H9 (cell line): Measurements from ENCODE around the gene TESK1. TPM values are rescaled to one million over a fixed set of nuclear protein-coding genes. Genes with fewer than 3 reads are reported as not detected.

Experiments
- DNase-seq: peaks from one replicate; pipeline ENCODE4 v3.0.0-alpha.2; 2017
- H2AFZ ChIP-seq: one replicate; pipeline ENCODE4 v1.6.1; 2013; ENCODE audit warnings: mild to moderate bottlenecking, low read length, control low read depth, moderate library complexity
- H2AK5ac ChIP-seq: 2 replicates; pipeline ENCODE4 v1.6.1; 2013; ENCODE audit warnings: low read length, control low read depth, mixed read lengths; ENCODE audit not compliant: insufficient read length
- H2BK120ac ChIP-seq: one replicate; pipeline ENCODE4 v1.6.1; 2013; ENCODE audit warnings: low read depth, mild to moderate bottlenecking, low read length, control low read depth, inconsistent platforms; ENCODE audit not compliant: poor library complexity, severe bottlenecking
- H2BK12ac ChIP-seq: 2 replicates; pipeline ENCODE4 v1.6.1; 2013; ENCODE audit warnings: low read length, control low read depth, mixed read lengths, low read depth; ENCODE audit not compliant: insufficient read length
- H2BK15ac ChIP-seq: 2 replicates; pipeline ENCODE4 v1.6.1; 2013; ENCODE audit warnings: low read depth, low read length, control low read depth
- H2BK20ac ChIP-seq: one replicate; pipeline ENCODE4 v1.6.1; 2013; ENCODE audit warnings: low read depth, mild to moderate bottlenecking, low read length, control low read depth, inconsistent platforms; ENCODE audit not compliant: poor library complexity, severe bottlenecking
- H2BK5ac ChIP-seq: 2 replicates; pipeline ENCODE4 v1.6.1; 2013; ENCODE audit warnings: low read length, control low read depth, mixed read lengths; ENCODE audit not compliant: insufficient read length
- H3K14ac ChIP-seq: 2 replicates; pipeline ENCODE4 v1.6.1; 2013; ENCODE audit warnings: low read length, control low read depth; ENCODE audit not compliant: insufficient read depth
- H3K18ac ChIP-seq: 2 replicates; pipeline ENCODE4 v1.6.1; 2013; ENCODE audit warnings: low read depth, mild to moderate bottlenecking, mixed read lengths, low read length, control low read depth; ENCODE audit not compliant: insufficient read length
- H3K23ac ChIP-seq: 2 replicates; pipeline ENCODE4 v1.6.1; 2013; ENCODE audit warnings: low read length, control low read depth, mixed read lengths, low read depth; ENCODE audit not compliant: insufficient read length
- H3K23me2 ChIP-seq: 2 replicates; pipeline ENCODE4 v1.6.1; 2013; ENCODE audit warnings: low read depth, mild to moderate bottlenecking, mixed read lengths, low read length, control low read depth; ENCODE audit not compliant: insufficient read length, poor library complexity, severe bottlenecking
- H3K27ac ChIP-seq: 2 replicates; pipeline ENCODE4 v1.5.1; 2013; ENCODE audit warnings: low read length, control low read depth, mixed read lengths, low read depth; ENCODE audit not compliant: insufficient read length
- H3K27me3 ChIP-seq: 2 replicates; pipeline ENCODE4 v1.6.1; 2013; ENCODE audit warnings: low read length, control low read depth, inconsistent platforms; ENCODE audit not compliant: insufficient read depth
- H3K4ac ChIP-seq: 2 replicates; pipeline ENCODE4 v1.6.1; 2013; ENCODE audit warnings: low read depth, mild to moderate bottlenecking, control low read depth, inconsistent platforms, low read length, moderate library complexity
- H3K4me1 ChIP-seq: 2 replicates; pipeline ENCODE4 v1.6.1; 2013; ENCODE audit warnings: low read length, control low read depth, inconsistent platforms; ENCODE audit not compliant: insufficient read depth
- H3K4me2 ChIP-seq: 2 replicates; pipeline ENCODE4 v1.6.1; 2013; ENCODE audit warnings: low read length, control low read depth, mixed read lengths; ENCODE audit not compliant: insufficient read length, insufficient read depth
- H3K56ac ChIP-seq: 2 replicates; pipeline ENCODE4 v1.6.1; 2013; ENCODE audit warnings: low read depth, mild to moderate bottlenecking, mixed read lengths, low read length, control low read depth; ENCODE audit not compliant: insufficient read length
- H3K79me1 ChIP-seq: 2 replicates; pipeline ENCODE4 v1.6.1; 2013; ENCODE audit warnings: low read depth, mild to moderate bottlenecking, moderate library complexity, low read length, control low read depth, inconsistent platforms; ENCODE audit not compliant: insufficient read depth, poor library complexity, severe bottlenecking
- H3K79me2 ChIP-seq: 2 replicates; pipeline ENCODE4 v1.6.1; 2013; ENCODE audit warnings: low read length, control low read depth, inconsistent platforms; ENCODE audit not compliant: insufficient read depth
- H3K9ac ChIP-seq: 2 replicates; pipeline ENCODE4 v1.6.1; 2013; ENCODE audit warnings: low read length, control low read depth, mixed read lengths; ENCODE audit not compliant: insufficient read length; ENCODE audit errors: extremely low read depth
- H3K9me3 ChIP-seq: one replicate; pipeline ENCODE4 v1.6.1; 2013; ENCODE audit warnings: low read depth, low read length, inconsistent platforms; ENCODE audit not compliant: control insufficient read depth
- H3T11ph ChIP-seq: one replicate; pipeline ENCODE4 v1.6.1; 2013; ENCODE audit warnings: mild to moderate bottlenecking, low read length, control low read depth, inconsistent platforms
- H4K20me1 ChIP-seq: one replicate; pipeline ENCODE4 v1.6.1; 2013; ENCODE audit not compliant: control insufficient read depth, insufficient read length, insufficient read depth
- H4K5ac ChIP-seq: 2 replicates; pipeline ENCODE4 v1.6.1; 2013; ENCODE audit warnings: low read depth, mild to moderate bottlenecking, mixed read lengths, low read length, control low read depth; ENCODE audit not compliant: insufficient read length
- H4K8ac ChIP-seq: replicated peaks from 2 replicates; pipeline ENCODE4 v1.6.1; 2013; ENCODE audit warnings: low read length, control low read depth, mixed read lengths, low read depth; ENCODE audit not compliant: insufficient read length
- H4K91ac ChIP-seq: 2 replicates; pipeline ENCODE4 v1.6.1; 2013; ENCODE audit warnings: low read depth, mild to moderate bottlenecking, moderate library complexity, mixed read lengths, low read length, control low read depth; ENCODE audit not compliant: insufficient read length
- H3K27ac Mint-ChIP-seq, 3 experiments: 2 replicates in 2 of 3; 3 replicates in 1 of 3; pipeline ENCODE4 v1.8.0; 2020 to 2021; ENCODE audit warnings: mixed read lengths in 3 of 3, mild to moderate bottlenecking in 1 of 3, moderate library complexity in 1 of 3
- H3K27me3 Mint-ChIP-seq: 2 replicates; pipeline ENCODE4 v1.8.0; 2021; ENCODE audit warnings: low read depth, mild to moderate bottlenecking, moderate library complexity, mixed read lengths
- H3K36me3 Mint-ChIP-seq, 3 experiments: 2 replicates in 2 of 3; 3 replicates in 1 of 3; pipeline ENCODE4 v1.8.0; 2020 to 2021; ENCODE audit warnings: low read depth in 3 of 3, mixed read lengths in 3 of 3; ENCODE audit not compliant: insufficient read depth in 1 of 3
- H3K4me1 Mint-ChIP-seq, 2 experiments: 2 replicates each; pipeline ENCODE4 v1.8.0; 2020; ENCODE audit warnings: mixed read lengths in 2 of 2
- H3K4me3 Mint-ChIP-seq, 2 experiments: 2 replicates in 1 of 2; 3 replicates in 1 of 2; pipeline ENCODE4 v1.8.0; 2020 to 2021; ENCODE audit warnings: mild to moderate bottlenecking in 2 of 2, mixed read lengths in 2 of 2, moderate library complexity in 1 of 2
- H3K9me3 Mint-ChIP-seq, 2 experiments: 2 replicates in 1 of 2; 3 replicates in 1 of 2; pipeline ENCODE4 v1.8.0; 2020; ENCODE audit warnings: mild to moderate bottlenecking in 2 of 2, mixed read lengths in 2 of 2, moderate library complexity in 1 of 2
- total RNA-seq: library from RNA; stranded (reverse); gene quantifications from 2 replicates; pipeline ENCODE4 v1.2.1, GENCODE V29; 2021
- TF ChIP-seq, protein P1 (sequence below): fragments of 200-600 bp; sonication (generic); conservative IDR thresholded peaks from 3 replicates; pipeline ENCODE4 v1.8.0; 2021; ENCODE audit warnings: antibody characterized with exemption, mild to moderate bottlenecking

TESK1 gene
- total RNA-seq, 1 experiment from 2014 or later = 28.6 TPM

DNA sequence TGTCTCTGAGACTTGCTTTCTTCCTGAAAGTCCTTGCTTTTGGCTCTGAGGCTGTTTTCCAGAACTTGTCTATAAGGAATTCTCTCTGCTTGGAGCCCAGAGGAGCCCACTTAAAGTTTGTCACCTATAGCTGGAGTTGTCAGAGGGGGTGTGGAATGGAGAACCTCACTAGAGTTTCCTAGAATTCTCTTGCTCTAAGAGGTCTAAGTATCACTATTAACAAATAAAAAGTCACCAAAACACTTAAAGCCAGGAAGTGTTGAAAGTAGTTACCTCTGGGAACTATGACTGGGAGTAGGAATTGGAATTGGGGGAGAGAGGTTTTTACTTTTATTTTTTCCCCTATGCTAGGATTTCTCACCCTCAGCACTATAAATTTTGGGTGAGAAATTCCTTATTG, 30.7 kb downstream of the TESK1 start:
- H4K5ac ChIP-seq = no peak overlapping the region
- no peak overlapping the region for H3K27ac ChIP-seq
- no peak overlapping the region for H3K14ac ChIP-seq
- no peaks in the 10 kb centered on the region for H3K23me2 ChIP-seq
- H4K91ac ChIP-seq = no peak overlapping the region
- H2AFZ ChIP-seq = no peak overlapping the region
- TF ChIP-seq, protein P1, sequence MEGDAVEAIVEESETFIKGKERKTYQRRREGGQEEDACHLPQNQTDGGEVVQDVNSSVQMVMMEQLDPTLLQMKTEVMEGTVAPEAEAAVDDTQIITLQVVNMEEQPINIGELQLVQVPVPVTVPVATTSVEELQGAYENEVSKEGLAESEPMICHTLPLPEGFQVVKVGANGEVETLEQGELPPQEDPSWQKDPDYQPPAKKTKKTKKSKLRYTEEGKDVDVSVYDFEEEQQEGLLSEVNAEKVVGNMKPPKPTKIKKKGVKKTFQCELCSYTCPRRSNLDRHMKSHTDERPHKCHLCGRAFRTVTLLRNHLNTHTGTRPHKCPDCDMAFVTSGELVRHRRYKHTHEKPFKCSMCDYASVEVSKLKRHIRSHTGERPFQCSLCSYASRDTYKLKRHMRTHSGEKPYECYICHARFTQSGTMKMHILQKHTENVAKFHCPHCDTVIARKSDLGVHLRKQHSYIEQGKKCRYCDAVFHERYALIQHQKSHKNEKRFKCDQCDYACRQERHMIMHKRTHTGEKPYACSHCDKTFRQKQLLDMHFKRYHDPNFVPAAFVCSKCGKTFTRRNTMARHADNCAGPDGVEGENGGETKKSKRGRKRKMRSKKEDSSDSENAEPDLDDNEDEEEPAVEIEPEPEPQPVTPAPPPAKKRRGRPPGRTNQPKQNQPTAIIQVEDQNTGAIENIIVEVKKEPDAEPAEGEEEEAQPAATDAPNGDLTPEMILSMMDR = no peak
- no peak for DNase-seq
- H3K79me1 ChIP-seq = no peaks in the 10 kb centered on the region
- H3K4me1 ChIP-seq = no peaks in the 10 kb centered on the region
- no peak overlapping the region for H2AK5ac ChIP-seq
- Mint-ChIP-seq H3K4me1 (no peaks in the 10 kb centered on the region), H3K27me3 (peaks cover 10% of the 10 kb centered on the region), H3K4me3 (no peak overlapping the region), H3K9me3 (peaks cover 0 to 7% of the 10 kb centered on the region in 2 experiments; a peak in 3 of 5 replicates), H3K36me3 (peaks cover 3 to 6% (median 5%) of the 10 kb centered on the region in 3 experiments), H3K27ac (peak overlapping the region in 2 of 3 experiments; percentile 3 to 78; a peak in 1 of 7 replicates)
- H4K8ac ChIP-seq = no peak overlapping the region
- no peaks in the 10 kb centered on the region for H3K9me3 ChIP-seq
- H2BK15ac ChIP-seq = no peak overlapping the region
- H3K56ac ChIP-seq = no peak overlapping the region
- no peaks in the 10 kb centered on the region for H4K20me1 ChIP-seq
- no peak overlapping the region for H3K4me2 ChIP-seq
- H3T11ph ChIP-seq = no peak overlapping the region
- no peak overlapping the region for H3K4ac ChIP-seq
- H2BK20ac ChIP-seq = no peak overlapping the region
- no peak overlapping the region for H3K9ac ChIP-seq
- H3K23ac ChIP-seq = no peak overlapping the region
- no peak overlapping the region for H2BK120ac ChIP-seq
- H2BK5ac ChIP-seq = no peak overlapping the region
- no peaks in the 10 kb centered on the region for H3K79me2 ChIP-seq
- no peak overlapping the region for H2BK12ac ChIP-seq
- H3K18ac ChIP-seq = no peak overlapping the region
- H3K27me3 ChIP-seq = no peaks in the 10 kb centered on the region
